GM13976 (cell line): ENCODE results near the gene SYNE3.
A peak's percentile ranks its signal among the peaks of the same experiment; 100 is the strongest.

Experiments
- DNase-seq: peaks from one replicate; pipeline ENCODE4 v3.0.0; 2012; ENCODE audit warnings: low spot score
- CTCF ChIP-seq: IDR thresholded peaks from 2 replicates; pipeline ENCODE4 v1.5.1; 2012; ENCODE audit warnings: borderline replicate concordance, mild to moderate bottlenecking; ENCODE audit not compliant: insufficient read depth; ENCODE audit errors: extremely low read depth, missing control alignments, control extremely low read depth
- in situ Hi-C: fragments of 300-500 bp; cut with MboI; formaldehyde crosslinking; loops from one replicate; pipeline ENCODE4 v1.12.0; 2022; ENCODE audit warnings: low sequenced_read_pairs, mixed read lengths, inconsistent platforms; ENCODE audit not compliant: unreplicated experiment

Gene SYNE3

GRCh38 chr14:95520346-95520745, 3.9 kb upstream of the SYNE3 start:
- TF ChIP-seq CTCF: no peak
- in situ Hi-C loops: no loop called here
- DNase-seq: no peak

DNA sequence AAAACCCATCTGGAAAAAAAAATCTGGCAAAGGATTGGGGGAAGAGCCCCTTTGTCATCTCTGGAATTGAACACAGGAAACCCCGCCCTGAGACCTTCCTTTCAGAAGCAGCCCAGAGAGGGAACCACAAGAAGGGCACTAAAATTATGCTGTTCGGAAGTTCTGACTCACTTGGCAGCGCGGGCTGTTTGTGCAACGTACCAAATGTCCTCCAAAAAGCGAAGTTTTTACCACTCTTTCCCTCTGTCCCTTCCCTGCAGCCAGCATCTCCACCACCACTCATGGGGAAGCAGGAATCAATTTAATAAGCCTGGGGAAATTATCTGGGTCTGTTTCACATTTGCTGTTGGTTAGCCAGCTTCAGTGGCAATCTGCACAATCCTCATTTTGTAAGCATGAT, 3.2 kb upstream of the SYNE3 start:
- TF ChIP-seq CTCF: no peak
- DNase-seq: no peak

DNA sequence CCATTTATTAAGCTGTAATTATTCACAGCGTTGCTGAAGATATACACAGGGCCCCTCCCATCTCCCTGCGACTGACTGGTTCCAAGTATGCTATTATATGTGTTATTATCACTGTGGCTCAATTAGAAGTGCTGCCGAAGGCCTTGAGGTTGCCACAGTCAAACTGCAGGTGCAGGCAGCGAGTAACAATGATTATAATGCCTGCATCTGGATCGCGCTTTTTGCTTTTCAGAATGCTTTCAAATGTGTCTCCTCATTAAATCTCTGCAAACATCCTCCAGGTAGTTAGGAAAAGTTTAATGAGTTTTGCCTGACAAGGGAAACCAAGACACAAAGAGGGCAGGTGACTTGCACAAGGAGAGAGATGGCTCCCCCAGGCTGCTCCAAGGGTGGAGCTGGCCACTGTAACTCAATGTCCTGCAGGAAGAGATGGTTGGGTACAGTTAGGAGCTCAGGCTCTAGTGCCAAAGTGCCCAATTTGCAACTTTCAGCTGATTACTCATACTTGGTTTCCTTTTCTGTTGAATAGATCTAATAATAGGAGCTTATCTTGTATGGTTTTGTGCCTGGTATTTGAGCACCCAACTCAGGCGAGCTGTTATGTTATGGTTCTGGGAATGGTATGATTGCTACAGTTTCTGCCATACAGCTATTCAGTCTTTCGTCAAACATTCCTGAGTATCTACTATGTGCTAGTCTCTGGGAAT, 1.7 kb upstream of the SYNE3 start:
- in situ Hi-C loops: no loop called here
- no peak for TF ChIP-seq CTCF
- DNase-seq: no peak

More for the DNA sequence above, 3.2 kb upstream of the SYNE3 start:
- in situ Hi-C loops: no loop called here

GRCh38 chr14:95515596-95516552, 576 bp downstream of the SYNE3 start:
- in situ Hi-C loops: no loop called here

DNA sequence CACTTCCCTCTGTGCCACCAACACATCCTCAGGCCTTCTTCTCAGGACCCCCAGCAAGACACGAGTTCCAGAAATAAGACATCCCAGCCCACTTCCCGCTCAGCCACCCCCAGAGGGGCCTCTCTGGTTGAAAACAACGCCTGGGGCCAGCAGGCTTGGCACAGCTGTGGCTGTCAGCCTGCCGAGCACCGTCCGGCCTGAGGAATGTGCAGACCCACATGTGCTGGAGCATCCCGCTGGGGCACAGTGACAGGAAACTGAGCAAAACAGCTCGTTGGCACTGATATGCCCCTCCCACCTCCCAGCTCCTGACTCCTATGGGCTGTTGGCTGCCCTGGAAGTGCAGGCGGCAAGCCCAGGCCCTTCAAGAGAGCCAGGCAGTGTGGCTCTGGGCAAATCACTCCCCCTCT, 1.4 kb downstream of the SYNE3 start:
- no peak for DNase-seq
- TF ChIP-seq CTCF: no peak
- in situ Hi-C loops: no loop called here

More at GRCh38 chr14:95515596-95516552, 576 bp downstream of the SYNE3 start:
- DNase-seq: peak; percentile 95
- TF ChIP-seq CTCF: peak; percentile 38

DNA sequence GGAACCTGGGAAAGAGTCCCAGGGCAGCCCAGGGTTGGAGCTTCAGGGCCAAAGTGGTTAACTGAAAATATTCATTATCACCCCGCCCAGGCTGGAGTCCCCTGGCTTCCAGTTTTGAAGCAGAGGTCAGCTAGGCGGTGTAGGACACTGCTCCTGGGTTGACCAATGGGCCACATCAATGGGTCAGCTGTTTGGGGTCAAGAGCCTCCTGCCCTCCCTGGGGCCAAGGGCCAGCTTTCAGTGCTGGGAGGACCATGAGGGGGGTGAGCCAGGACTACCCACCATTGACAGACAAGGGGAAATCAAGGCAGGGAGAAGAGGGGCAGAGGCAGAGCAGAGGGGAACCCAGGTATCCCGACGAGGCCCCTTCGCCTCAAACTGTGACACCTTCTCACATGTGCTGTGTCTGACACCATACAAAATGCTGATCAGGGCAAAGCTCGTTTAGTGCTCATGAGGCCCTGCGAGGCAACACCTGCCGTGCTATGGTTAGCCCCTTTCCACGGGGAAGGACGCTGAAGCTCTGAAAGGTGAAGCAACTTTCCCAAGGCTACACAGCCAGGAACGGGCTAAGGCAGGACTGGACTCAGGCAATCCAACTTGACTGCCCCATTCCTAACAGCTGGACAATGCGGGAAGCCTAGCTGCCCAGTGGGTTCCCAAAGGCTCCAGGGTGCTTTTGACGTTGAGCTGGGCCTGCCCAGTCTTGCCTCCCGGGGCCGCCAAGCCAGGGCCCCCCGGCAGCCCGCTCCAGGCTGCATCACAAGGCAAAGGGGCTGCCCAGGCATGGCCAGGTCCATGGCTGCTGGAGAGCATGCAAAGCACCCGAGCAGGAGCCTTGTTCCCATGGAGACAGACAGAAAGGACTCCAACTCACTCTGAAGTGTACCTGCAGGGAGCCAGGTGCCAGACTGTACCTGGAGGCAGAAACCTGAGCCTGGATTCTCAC, 2.0 kb downstream of the SYNE3 start:
- in situ Hi-C loops: no loop called here
- peak; percentile 57 for DNase-seq
- TF ChIP-seq CTCF: no peak
